Measurements from ENCODE around the gene CNKSR3.

GRCh38 chr6:154504102-154504501, 6.4 kb downstream of the CNKSR3 start:
- no peak for TF ChIP-seq CTCF (IDR thresholded peaks at IDR 0.05; ENCODE audit: low read depth, low read length)
- TF ChIP-seq EZH2phosphoT487 (IDR thresholded peaks at IDR 0.05; ENCODE audit: low read depth) = no peak

All from OCI-LY3 (cell line).